HepG2 (cell line): Measurements from ENCODE around the gene SART1. TPM values are rescaled to one million over a fixed set of nuclear protein-coding genes. Genes with fewer than 3 reads are reported as not detected.

Experiments
- ATAC-seq: fragments of 200-7000 bp; cut with Tn5 transposase; 3 replicates; pipeline ENCODE4 v1.9.1; 2020; ENCODE audit warnings: mild to moderate bottlenecking, moderate library complexity
- BruUV-seq: library from RNA; stranded (reverse); fragments of 400-500 nt; replicated peaks from 2 replicates; lab custom pipeline; 2021; lab: Mats Ljungman, UMichigan
- CTCF ChIA-PET: fragments of 300-600 bp; formaldehyde crosslinking; extraction: SDS; loops from one replicate; lab custom pipeline; 2021; ENCODE audit warnings: low total read pairs, inconsistent platforms, low intra/inter-chr PET ratio; lab: Yijun Ruan, JAX
- POLR2A ChIA-PET: fragments of 350-600 bp; sonication (Branson Sonifier 250); formaldehyde crosslinking; loops from one replicate; lab custom pipeline; 2020; ENCODE audit warnings: antibody characterized with exemption, inconsistent platforms; lab: Yijun Ruan, JAX
- DNase-seq: peaks from one replicate; pipeline ENCODE4 v3.0.0-alpha.2; 2015; ENCODE audit warnings: low spot score
- FAIRE-seq: peaks from 3 replicates; lab custom pipeline; 2011; peaks lifted over from hg19 to GRCh38; lab: Jason Lieb, UNC
- H2AFZ ChIP-seq: one replicate; pipeline ENCODE4 v1.6.1; 2011; ENCODE audit warnings: low read length, inconsistent platforms
- H3K27ac ChIP-seq: fragments of 300-600 bp; 3 replicates; pipeline ENCODE4 v1.8.0; 2011; ENCODE audit warnings: mixed run types, mild to moderate bottlenecking, mixed read lengths, low read length, inconsistent platforms; ENCODE audit not compliant: insufficient read depth; ENCODE audit errors: extremely low read length
- H3K27me3 ChIP-seq, 2 experiments: fragments of 200-600 bp in 1 of 2; 2 replicates in 1 of 2; 3 replicates in 1 of 2; pipeline versions ENCODE4 v1.6.0 to v1.8.0; 2011; ENCODE audit warnings: low read length in 2 of 2, mild to moderate bottlenecking in 2 of 2, moderate library complexity in 2 of 2, inconsistent platforms in 1 of 2; ENCODE audit not compliant: insufficient read depth in 2 of 2, control insufficient read depth in 1 of 2
- H3K36me3 ChIP-seq, 2 experiments: fragments of 200-600 bp in 1 of 2; replicated peaks in 1 of 2; 2 replicates in 1 of 2; 3 replicates in 1 of 2; pipeline versions ENCODE4 v1.5.1 to v1.8.0; 2011; ENCODE audit warnings: low read length in 2 of 2, inconsistent platforms in 1 of 2; ENCODE audit not compliant: insufficient read depth in 2 of 2, control insufficient read depth in 1 of 2
- H3K4me1 ChIP-seq: 2 replicates; pipeline ENCODE4 v1.5.1; 2012; ENCODE audit warnings: low read length, inconsistent platforms; ENCODE audit not compliant: insufficient read depth
- H3K4me2 ChIP-seq: 2 replicates; pipeline ENCODE4 v1.6.0; 2011; ENCODE audit warnings: low read depth, low read length, inconsistent platforms
- H3K4me3 ChIP-seq, 3 experiments: fragments of 200-600 bp in 1 of 3; sonication (generic), shearing (Covaris generic) in 1 of 3; replicated peaks in 1 of 3; 2 replicates each; pipeline ENCODE4 v1.5.1; 2011 to 2016; ENCODE audit warnings: low read length in 3 of 3, inconsistent platforms in 2 of 3, low read depth in 2 of 3, mild to moderate bottlenecking in 2 of 3, control low read depth in 1 of 3, mixed read lengths in 1 of 3; ENCODE audit not compliant: insufficient read depth in 1 of 3
- H3K79me2 ChIP-seq: one replicate; pipeline ENCODE4 v1.6.1; 2011; ENCODE audit warnings: low read length, inconsistent platforms; ENCODE audit not compliant: insufficient read depth
- H3K9ac ChIP-seq: 2 replicates; pipeline ENCODE4 v1.6.0; 2011; ENCODE audit warnings: mild to moderate bottlenecking, low read depth, low read length, inconsistent platforms; ENCODE audit not compliant: insufficient read depth
- H3K9me3 ChIP-seq: 2 replicates; pipeline ENCODE4 v1.5.1; 2012; ENCODE audit warnings: mild to moderate bottlenecking, low read length
- H4K20me1 ChIP-seq: 2 replicates; pipeline ENCODE4 v1.6.0; 2011; ENCODE audit warnings: inconsistent platforms, mild to moderate bottlenecking, low read length, moderate library complexity; ENCODE audit not compliant: insufficient read depth
- AGO2 ChIP-seq: fragments of 200-400 bp; formaldehyde crosslinking; optimal IDR thresholded peaks from 2 replicates; pipeline ENCODE3; 2017; ENCODE audit warnings: mild to moderate bottlenecking, low read depth, low read length, moderate library complexity
- ATF7-NPFF ChIP-seq: sonication (generic); formaldehyde crosslinking; IDR thresholded peaks from 2 replicates; pipeline ENCODE4 v1.8.1; 2023; ENCODE audit warnings: mild to moderate bottlenecking, low read depth, missing genetic modification reagents, moderate library complexity
- KDM2A ChIP-seq: sonication (generic); formaldehyde crosslinking; IDR thresholded peaks from 2 replicates; pipeline ENCODE4 v1.4.0; 2020; ENCODE audit warnings: low read depth, missing genetic modification reagents, borderline replicate concordance
- KDM6A ChIP-seq: IDR thresholded peaks from 2 replicates; pipeline ENCODE4 v1.6.1; 2016; ENCODE audit warnings: low read depth
- KMT2B ChIP-seq: IDR thresholded peaks from 2 replicates; pipeline ENCODE4 v1.6.1; 2016; ENCODE audit warnings: missing genetic modification reagents, missing compliant biosample characterization
- MAX ChIP-seq: IDR thresholded peaks from 2 replicates; pipeline ENCODE4 v1.6.1; 2012; ENCODE audit warnings: inconsistent platforms
- ZBTB20 ChIP-seq: sonication (generic); formaldehyde crosslinking; IDR thresholded peaks from 2 replicates; pipeline ENCODE4 v1.8.1; 2023; ENCODE audit warnings: missing genetic modification reagents, low read depth, mild to moderate bottlenecking, borderline replicate concordance
- ZFP37 ChIP-seq: sonication (generic); formaldehyde crosslinking; IDR thresholded peaks from 2 replicates; pipeline ENCODE4 v1.4.0; 2020; ENCODE audit warnings: missing genetic modification reagents, borderline replicate concordance
- ZNF83 ChIP-seq: sonication (generic); formaldehyde crosslinking; IDR thresholded peaks from 2 replicates; pipeline ENCODE4 v1.4.0; 2020; ENCODE audit warnings: missing genetic modification reagents, mild to moderate bottlenecking, borderline replicate concordance
- WGBS: methylation state at CpG from one replicate; pipeline ENCODE4 v1.1.6; 2017; ENCODE audit warnings: low lambda C conversion rate; 5-methylcytosine and 5-hydroxymethylcytosine counted together
- in situ Hi-C: cut with HindIII; loops from 2 replicates; pipeline ENCODE4 v1.10.0; 2017; ENCODE audit warnings: low pct_unique_long_range_greater_than_20kb; ENCODE audit not compliant: extremely low pct_ligation_motif_present
- intact Hi-C: fragments of 100-400 bp; cut with micrococcal nuclease; formaldehyde crosslinking; loops from one replicate; pipeline ENCODE4 v1.10.0; 2022; ENCODE audit not compliant: unreplicated experiment
- polyA plus RNA-seq, 8 experiments: library from polyadenylated mRNA; depleted of rRNA in 3 of 8; stranded (reverse) in 7 of 8; unstranded in 1 of 8; fragments of >200 nt; fragmentation: Illumina TruSeq in 4 of 8; extraction: Trizol in 4 of 8; gene quantifications; 2 replicates each; pipeline versions ENCODE4 v1.2.1 to v1.2.3, GENCODE V29; 2011 to 2016; ENCODE audit warnings: low read depth in 4 of 8, missing spikeins in 1 of 8, mixed read lengths in 1 of 8; ENCODE audit not compliant: insufficient read depth in 1 of 8
- total RNA-seq, 5 experiments: library from RNA; depleted of rRNA; stranded (reverse); fragments of >200 nt; fragmentation: Illumina TruSeq; extraction: Trizol; gene quantifications; 2 replicates each; pipeline ENCODE4 v1.2.3, GENCODE V29; 2016; ENCODE audit warnings: low read depth in 1 of 5

SART1 gene
- total and polyA plus RNA-seq, 2 of the 13 experiments (the other 11 are each of a cell fraction or from before 2014, with no cell fraction given) = 11.3 to 22.5 TPM

- peaks cover 15% of the 10 kb centered on the region for H3K4me1 ChIP-seq
- H3K9ac ChIP-seq = no peak overlapping the region
- WGBS = 85% methylated on average over 11 of the region's 12 CpGs
- H3K4me2 ChIP-seq = no peak overlapping the region
- H3K4me3 ChIP-seq = no peak overlapping the region
- ChIA-PET CTCF (interaction anchor here (0.8 kb wide), 1 partner anchor 8 kb away, joined by 7 read pairs; no protein-coding TSS in a partner anchor), POLR2A (no interaction called here)
- H3K27ac ChIP-seq = no peak overlapping the region
- DNase-seq (no peak), FAIRE-seq (no peak), ATAC-seq (no peak)
- H2AFZ ChIP-seq = no peak overlapping the region
- H3K9me3 ChIP-seq = no peaks in the 10 kb centered on the region
- H4K20me1 ChIP-seq = no peaks in the 10 kb centered on the region
- TF ChIP-seq KDM6A (CRISPR knock-in tag) = no peak
- TF ChIP-seq ATF7-NPFF (CRISPR knock-in tag) = no peak
- no peak for TF ChIP-seq ZNF83 (CRISPR knock-in tag)
- TF ChIP-seq ZFP37 (CRISPR knock-in tag) = no peak
- TF ChIP-seq KMT2B = no peak
- no peak for TF ChIP-seq MAX
- peak; percentile 47 for TF ChIP-seq AGO2
- TF ChIP-seq KDM2A (CRISPR knock-in tag) = peak; percentile 10; the same call in 1 of the 2 replicates
- TF ChIP-seq ZBTB20 (CRISPR knock-in tag) = no peak
- H3K79me2 ChIP-seq = no peaks in the 10 kb centered on the region
- intact Hi-C loops (no loop called here), in situ Hi-C loops (loop anchor here (10.0 kb wide), 1 partner anchor 266 kb away; the partner anchor contains the start of gene KAT5)
- BruUV-seq = no TSS peak
- peaks cover 5 to 18% of the 10 kb centered on the region in 2 experiments; a peak in 3 of 5 replicates for H3K36me3 ChIP-seq
- no peaks in the 10 kb centered on the region; a peak in 1 of 5 replicates for H3K27me3 ChIP-seq
Observed at GRCh38 chr11:65981101-65981740, 19.7 kb downstream of the SART1 start.
